ENCODE results near the gene MISP. TPM values are rescaled to one million over a fixed set of nuclear protein-coding genes. Genes with fewer than 3 reads are reported as not detected.

Gene MISP
- polyA plus RNA-seq, 1 of the 3 experiments (the other 2 are of a cell fraction): 0.08 TPM

DNA sequence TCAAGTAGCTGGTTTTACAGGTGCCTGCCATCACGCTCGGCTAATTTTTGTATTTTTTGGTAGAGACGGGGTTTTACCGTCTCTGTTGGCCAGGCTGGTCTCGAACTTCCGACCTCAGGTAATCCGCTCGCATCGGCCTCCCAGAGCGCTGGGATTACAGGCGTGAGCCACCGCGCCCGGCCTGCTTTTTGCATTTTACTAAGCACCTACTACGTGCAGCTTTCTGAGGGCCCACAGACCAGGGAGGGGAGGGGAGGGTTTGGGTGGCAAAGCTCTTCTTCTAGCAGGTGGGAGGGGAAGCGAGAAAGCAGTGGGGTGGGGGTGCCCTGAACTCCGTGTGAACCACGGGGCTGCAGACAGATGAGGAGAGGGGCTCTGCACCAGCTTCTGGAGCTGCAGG is 27.2 kb upstream of the MISP start (continued):
- TF ChIP-seq, protein P1, sequence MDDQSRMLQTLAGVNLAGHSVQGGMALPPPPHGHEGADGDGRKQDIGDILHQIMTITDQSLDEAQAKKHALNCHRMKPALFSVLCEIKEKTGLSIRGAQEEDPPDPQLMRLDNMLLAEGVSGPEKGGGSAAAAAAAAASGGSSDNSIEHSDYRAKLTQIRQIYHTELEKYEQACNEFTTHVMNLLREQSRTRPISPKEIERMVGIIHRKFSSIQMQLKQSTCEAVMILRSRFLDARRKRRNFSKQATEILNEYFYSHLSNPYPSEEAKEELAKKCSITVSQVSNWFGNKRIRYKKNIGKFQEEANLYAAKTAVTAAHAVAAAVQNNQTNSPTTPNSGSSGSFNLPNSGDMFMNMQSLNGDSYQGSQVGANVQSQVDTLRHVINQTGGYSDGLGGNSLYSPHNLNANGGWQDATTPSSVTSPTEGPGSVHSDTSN (IDR thresholded peaks at IDR 0.05): no peak

DNA sequence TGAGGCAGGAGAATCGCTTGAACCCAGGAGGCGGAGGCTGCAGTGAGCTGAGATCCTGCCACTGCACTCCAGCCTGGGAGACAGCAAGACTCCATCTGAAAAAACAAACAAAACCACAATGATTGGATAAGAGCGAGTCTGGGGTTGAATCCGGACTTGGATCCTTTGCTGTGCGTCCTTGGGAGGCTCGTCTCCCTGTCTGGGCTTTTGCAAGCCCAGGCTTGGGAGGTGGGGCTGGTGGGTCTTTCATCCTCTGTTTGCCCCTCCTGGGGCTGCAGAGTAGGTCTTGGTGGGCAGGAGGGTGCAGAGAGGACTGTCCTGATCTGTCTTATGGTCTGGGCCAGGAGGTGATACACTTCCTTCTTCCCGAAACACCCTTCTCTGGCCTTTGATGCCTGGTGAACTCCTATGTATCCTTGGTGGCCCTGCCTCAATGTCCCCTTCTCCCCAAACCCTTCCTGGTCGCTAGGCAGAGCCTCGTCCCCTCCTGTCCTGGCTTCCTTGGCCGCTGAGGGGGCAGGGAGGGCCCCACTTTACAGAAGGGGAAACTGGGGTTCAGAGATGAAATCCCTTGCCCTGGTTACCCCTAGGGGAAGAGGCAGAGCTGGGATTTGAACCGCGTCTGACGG is 25.3 kb upstream of the MISP start:
- H3K27me3 ChIP-seq (ENCODE audit: insufficient read depth): no peaks in the 10 kb centered on the region
- ChIA-PET CTCF (interaction anchor here (1.4 to 5.8 kb wide), 2 partner anchors 8 to 17 kb away, joined by 5 to 35 read pairs; partner anchors contain the start of gene PALM), POLR2A (no interaction called here)
- 84% methylated on average over 10 of the region's 13 CpGs for WGBS (ENCODE audit: low lambda C conversion rate)
- no peaks in the 10 kb centered on the region for H3F3A ChIP-seq (replicated peaks; ENCODE audit: insufficient read depth)
- H3K4me3 ChIP-seq (ENCODE audit: low read depth in 2 of 2, low read length in 1 of 2): no peak overlapping the region
- H3K9me2 ChIP-seq: no peaks in the 10 kb centered on the region
- H2AFZ ChIP-seq (ENCODE audit: low read depth): no peak overlapping the region
- H3K9me3 ChIP-seq: no peaks in the 10 kb centered on the region
- no peaks in the 10 kb centered on the region for H3K36me3 ChIP-seq (replicated peaks in 1 of 2; ENCODE audit: control insufficient read depth in 1 of 2, insufficient read depth in 2 of 2, low read length in 1 of 2)
- no peak overlapping the region for H3K9ac ChIP-seq
- H4K20me1 ChIP-seq (ENCODE audit: insufficient read depth): no peaks in the 10 kb centered on the region
- no peak overlapping the region for H3K27ac ChIP-seq (ENCODE audit: low read depth in 2 of 2, low read length in 1 of 2)
- no peaks in the 10 kb centered on the region; a peak in 1 of 4 replicates for H3K4me1 ChIP-seq (ENCODE audit: control insufficient read depth in 1 of 2, insufficient read depth in 2 of 2, low read depth in 1 of 2, low read length in 1 of 2)
- no peak for DNase-seq
- no peak for TF ChIP-seq CHD2 (IDR thresholded peaks at IDR 0.05; ENCODE audit: low read length, partially characterized antibody)
- no peak for TF ChIP-seq RAD21 (IDR thresholded peaks at IDR 0.05; ENCODE audit: low read length)
- TF ChIP-seq, protein P1 (IDR thresholded peaks at IDR 0.05): no peak
- H3K79me2 ChIP-seq (ENCODE audit: insufficient read depth): no peaks in the 10 kb centered on the region
- H3K4me2 ChIP-seq: no peak overlapping the region

DNA sequence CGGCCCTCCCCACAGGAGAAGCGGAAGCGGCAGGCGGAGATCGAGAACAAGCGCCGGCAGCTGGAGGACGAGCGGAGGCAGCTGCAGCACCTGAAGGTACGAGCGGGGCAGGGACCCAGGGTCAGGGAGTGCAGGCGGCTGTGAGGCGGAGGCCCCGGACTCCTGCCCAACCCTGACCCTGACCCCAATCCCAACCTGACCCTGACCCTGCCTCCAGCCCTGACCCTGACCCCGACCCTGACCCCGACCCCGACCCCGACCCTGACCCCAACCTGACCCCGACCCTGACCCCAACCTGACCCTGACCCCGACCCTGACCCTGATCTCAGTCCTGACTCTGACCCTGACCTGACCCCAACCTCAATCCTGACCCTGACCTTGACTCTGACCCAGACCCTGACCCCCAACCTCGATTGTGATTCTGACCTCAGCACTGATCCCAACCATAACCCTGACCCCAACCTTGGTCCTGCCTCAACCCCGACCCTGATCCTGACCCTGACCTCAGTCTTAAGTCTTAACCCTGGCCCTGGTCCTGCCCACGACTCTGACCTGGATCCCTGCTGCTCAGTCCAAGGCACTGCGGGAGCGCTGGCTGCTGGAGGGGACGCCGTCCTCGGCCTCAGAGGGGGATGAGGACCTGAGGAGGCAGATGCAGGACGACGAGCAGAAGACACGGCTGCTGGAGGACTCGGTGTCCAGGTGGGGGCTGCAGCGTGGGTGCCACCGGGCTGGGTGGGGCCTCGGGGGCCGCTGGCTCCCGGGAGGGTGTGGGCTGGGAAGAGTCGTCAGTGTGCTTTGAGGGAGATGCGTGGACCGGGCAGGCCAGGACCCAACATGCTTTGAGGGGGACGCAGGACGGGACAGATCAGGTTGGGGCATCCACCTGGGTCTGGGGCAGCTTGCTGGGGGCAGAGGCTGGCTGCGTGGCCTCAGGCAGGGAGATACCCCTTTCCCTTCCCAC is 23.6 kb upstream of the MISP start:
- TF ChIP-seq NFIC (IDR thresholded peaks at IDR 0.05; ENCODE audit: borderline replicate concordance) (no peak), SMC3 (IDR thresholded peaks at IDR 0.05; ENCODE audit: low read depth, low read length) (no peak), NRF1 (IDR thresholded peaks at IDR 0.05; ENCODE audit: low read depth, low read length) (no peak), SIN3A (IDR thresholded peaks at IDR 0.05; ENCODE audit: borderline replicate concordance, low read depth, low read length) (no peak), GABPA (IDR thresholded peaks at IDR 0.05; ENCODE audit: low read depth) (no peak)
- TF ChIP-seq, protein P2, sequence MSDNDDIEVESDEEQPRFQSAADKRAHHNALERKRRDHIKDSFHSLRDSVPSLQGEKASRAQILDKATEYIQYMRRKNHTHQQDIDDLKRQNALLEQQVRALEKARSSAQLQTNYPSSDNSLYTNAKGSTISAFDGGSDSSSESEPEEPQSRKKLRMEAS (IDR thresholded peaks at IDR 0.05; ENCODE audit: low read depth): no peak
- no peak overlapping the region for H3K4me2 ChIP-seq
- no peak overlapping the region for H3K9ac ChIP-seq
- no peak overlapping the region for H2AFZ ChIP-seq (ENCODE audit: low read depth)
- H3F3A ChIP-seq (replicated peaks; ENCODE audit: insufficient read depth): no peaks in the 10 kb centered on the region
- no peak overlapping the region for H3K27ac ChIP-seq (ENCODE audit: low read depth in 2 of 2, low read length in 1 of 2)
- CTCF ChIA-PET: interaction anchor here (0.7 to 1.0 kb wide), 3 partner anchors 19 to 143 kb away, joined by 3 read pairs; no protein-coding TSS in a partner anchor
- H3K36me3 ChIP-seq (replicated peaks in 1 of 2; ENCODE audit: control insufficient read depth in 1 of 2, insufficient read depth in 2 of 2, low read length in 1 of 2): no peaks in the 10 kb centered on the region
- no peaks in the 10 kb centered on the region for H4K20me1 ChIP-seq (ENCODE audit: insufficient read depth)
- no peaks in the 10 kb centered on the region for H3K4me1 ChIP-seq (ENCODE audit: control insufficient read depth in 1 of 2, insufficient read depth in 2 of 2, low read depth in 1 of 2, low read length in 1 of 2)
- no peaks in the 10 kb centered on the region for H3K9me3 ChIP-seq
- H3K27me3 ChIP-seq (ENCODE audit: insufficient read depth): no peaks in the 10 kb centered on the region
- DNase-seq: no peak
- H3K79me2 ChIP-seq (ENCODE audit: insufficient read depth): no peaks in the 10 kb centered on the region
- WGBS (ENCODE audit: low lambda C conversion rate): 87% methylated on average over 23 of the region's 43 CpGs
- POLR2A ChIA-PET: no interaction called here
- H3K9me2 ChIP-seq: no peaks in the 10 kb centered on the region
- no peak overlapping the region for H3K4me3 ChIP-seq (ENCODE audit: low read depth in 2 of 2, low read length in 1 of 2)

All from SK-N-SH (cell line).